ENCODE measurements around the gene NUTM2F. TPM values are rescaled to one million over a fixed set of nuclear protein-coding genes. Genes with fewer than 3 reads are reported as not detected.
"Not testable (repeated sequence)": the region's sequence is repeated elsewhere in the genome, so short reads cannot be mapped to it uniquely, and the experiment has no call there.

The NUTM2F gene
- total RNA-seq, 2 donors from 2014 or later, result not detected

DNA sequence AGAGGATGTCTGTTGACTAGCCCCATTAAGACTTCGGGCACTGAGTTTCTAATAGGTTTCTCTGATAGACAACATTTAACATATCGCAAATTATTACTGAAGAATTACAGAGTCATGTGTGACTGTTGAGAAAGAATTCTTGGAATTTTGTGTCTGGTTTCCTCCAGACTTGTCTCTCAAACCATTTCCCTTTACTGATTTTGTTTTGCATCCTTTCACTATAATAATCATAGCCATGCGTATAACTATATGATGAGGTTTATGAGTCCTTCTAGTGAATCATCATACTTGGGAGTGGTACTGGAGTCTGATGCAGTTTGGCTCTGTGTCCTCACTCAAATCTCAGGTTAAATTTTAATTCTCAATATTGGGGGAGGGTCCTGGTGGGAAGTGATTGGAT lies 42.3 kb downstream of the NUTM2F start:
- Histone ChIP-seq H3K27me3 (no peaks in the 10 kb centered on the region), H3K27ac (no peak overlapping the region), H3K36me3 (no peaks in the 10 kb centered on the region), H3K4me3 (no peak overlapping the region), H3K9me3 (no peaks in the 10 kb centered on the region), H3K4me1 (no peaks in the 10 kb centered on the region)
- no peak for DNase-seq (ENCODE audit: low spot score)
- TF ChIP-seq, protein P1, sequence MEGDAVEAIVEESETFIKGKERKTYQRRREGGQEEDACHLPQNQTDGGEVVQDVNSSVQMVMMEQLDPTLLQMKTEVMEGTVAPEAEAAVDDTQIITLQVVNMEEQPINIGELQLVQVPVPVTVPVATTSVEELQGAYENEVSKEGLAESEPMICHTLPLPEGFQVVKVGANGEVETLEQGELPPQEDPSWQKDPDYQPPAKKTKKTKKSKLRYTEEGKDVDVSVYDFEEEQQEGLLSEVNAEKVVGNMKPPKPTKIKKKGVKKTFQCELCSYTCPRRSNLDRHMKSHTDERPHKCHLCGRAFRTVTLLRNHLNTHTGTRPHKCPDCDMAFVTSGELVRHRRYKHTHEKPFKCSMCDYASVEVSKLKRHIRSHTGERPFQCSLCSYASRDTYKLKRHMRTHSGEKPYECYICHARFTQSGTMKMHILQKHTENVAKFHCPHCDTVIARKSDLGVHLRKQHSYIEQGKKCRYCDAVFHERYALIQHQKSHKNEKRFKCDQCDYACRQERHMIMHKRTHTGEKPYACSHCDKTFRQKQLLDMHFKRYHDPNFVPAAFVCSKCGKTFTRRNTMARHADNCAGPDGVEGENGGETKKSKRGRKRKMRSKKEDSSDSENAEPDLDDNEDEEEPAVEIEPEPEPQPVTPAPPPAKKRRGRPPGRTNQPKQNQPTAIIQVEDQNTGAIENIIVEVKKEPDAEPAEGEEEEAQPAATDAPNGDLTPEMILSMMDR (IDR thresholded peaks at IDR 0.05), result no peak

DNA sequence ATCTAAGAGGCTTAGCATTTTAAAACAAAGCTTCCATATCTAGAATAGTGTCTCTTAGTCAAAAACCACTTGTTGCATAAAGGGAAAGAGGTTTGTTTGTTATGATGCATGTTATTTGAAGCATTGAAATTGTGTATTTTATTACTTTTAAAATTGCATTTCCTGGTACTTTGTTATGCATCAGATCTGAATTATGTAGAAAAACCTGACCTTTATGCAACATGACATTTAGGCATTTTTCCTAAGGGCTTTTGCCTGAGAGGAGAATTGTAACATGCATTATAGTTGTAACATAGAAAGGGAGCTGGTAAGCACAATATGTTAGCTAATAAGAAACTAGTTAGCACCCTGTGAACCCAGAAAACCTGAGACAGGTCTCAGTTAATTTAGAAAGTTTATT lies 47.3 kb downstream of the NUTM2F start:
- TF ChIP-seq, protein P1 (IDR thresholded peaks at IDR 0.05), result no peak
- Histone ChIP-seq H3K4me1 (no peaks in the 10 kb centered on the region), H3K27ac (no peak overlapping the region), H3K36me3 (peaks cover 18% of the 10 kb centered on the region), H3K9me3 (no peaks in the 10 kb centered on the region), H3K27me3 (no peaks in the 10 kb centered on the region), H3K4me3 (no peak overlapping the region)
- no peak for DNase-seq (ENCODE audit: low spot score)

- peaks cover 18% of the 10 kb centered on the region for H3K36me3 ChIP-seq
- TF ChIP-seq, protein P1 (IDR thresholded peaks at IDR 0.05), result no peak
- no peaks in the 10 kb centered on the region for H3K4me1 ChIP-seq
- no peak overlapping the region for H3K27ac ChIP-seq
- no peak overlapping the region for H3K4me3 ChIP-seq
- no peaks in the 10 kb centered on the region for H3K27me3 ChIP-seq
- H3K9me3 ChIP-seq, result no peaks in the 10 kb centered on the region
- no peak for DNase-seq (ENCODE audit: low spot score)
Measured at GRCh38 chr9:94280409-94280989, 47.9 kb downstream of the NUTM2F start.

DNA sequence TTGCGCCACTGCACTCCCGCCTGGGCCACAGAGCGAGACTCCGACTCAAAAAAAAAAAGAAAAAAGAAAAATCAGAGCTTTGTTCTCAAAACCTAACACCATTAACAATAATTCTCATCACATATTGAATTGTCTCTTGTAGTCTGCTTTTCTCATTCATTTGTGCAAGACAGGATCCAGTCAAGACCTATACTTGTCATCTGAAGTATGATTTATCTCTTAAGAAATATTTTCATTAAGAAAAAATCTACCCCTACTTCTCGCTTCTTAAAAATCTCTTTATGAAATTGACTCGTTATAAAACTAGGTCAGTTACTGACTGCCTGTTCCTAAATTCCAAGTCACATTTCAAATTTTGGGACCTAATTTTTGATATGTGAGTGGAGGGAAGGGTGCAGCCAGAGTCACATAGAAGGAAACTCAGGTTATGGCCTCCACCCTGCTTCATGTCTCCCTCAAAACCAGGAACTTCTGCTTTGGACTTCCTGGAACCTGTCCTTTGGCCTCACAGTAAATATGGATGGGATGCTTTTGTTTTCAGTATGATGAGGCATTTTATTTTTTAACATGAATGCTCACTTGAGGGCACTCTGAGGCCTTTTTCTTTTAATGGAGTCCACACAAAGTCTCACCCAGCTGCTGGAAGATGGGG lies 50.4 kb downstream of the NUTM2F start:
- Histone ChIP-seq H3K4me1 (no peaks in the 10 kb centered on the region), H3K36me3 (peaks cover 18% of the 10 kb centered on the region), H3K9me3 (no peaks in the 10 kb centered on the region), H3K27me3 (no peaks in the 10 kb centered on the region), H3K4me3 (no peak overlapping the region), H3K27ac (no peak overlapping the region)
- no peak for DNase-seq (ENCODE audit: low spot score)
- TF ChIP-seq, protein P1 (IDR thresholded peaks at IDR 0.05), result no peak

- H3K4me3 ChIP-seq; H3K9me3 ChIP-seq; DNase-seq (ENCODE audit: low spot score); H3K27me3 ChIP-seq; H3K4me1 ChIP-seq; H3K27ac ChIP-seq: not testable (repeated sequence)
- peaks cover 18% of the 10 kb centered on the region for H3K36me3 ChIP-seq
Measured at GRCh38 chr9:94277029-94277428, 51.4 kb downstream of the NUTM2F start.

DNA sequence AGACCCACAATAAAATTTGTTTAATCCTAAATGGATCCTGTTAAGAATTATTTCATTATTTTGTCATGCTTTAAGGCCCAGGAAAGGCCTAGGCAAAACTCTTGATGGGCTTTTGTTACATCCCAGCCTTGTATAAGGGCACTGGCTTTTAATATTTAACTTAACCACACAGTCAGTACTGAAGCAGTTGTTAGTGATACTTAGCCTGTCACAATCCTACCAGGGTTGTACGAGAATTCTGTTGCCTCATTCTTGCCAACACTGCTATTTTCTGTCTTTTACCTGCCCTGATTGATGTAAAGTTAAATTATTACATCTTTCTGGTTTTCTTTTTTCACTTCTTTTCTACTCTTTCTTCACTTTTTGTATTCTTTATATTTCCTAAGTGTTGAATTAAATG lies 58.4 kb downstream of the NUTM2F start:
- H3K9me3 ChIP-seq, result no peaks in the 10 kb centered on the region

More for the DNA sequence above, 58.4 kb downstream of the NUTM2F start:
- Histone ChIP-seq H3K36me3 (no peaks in the 10 kb centered on the region), H3K27me3 (no peaks in the 10 kb centered on the region), H3K4me3 (no peak overlapping the region), H3K27ac (no peak overlapping the region), H3K4me1 (peaks cover 0 to 9% of the 10 kb centered on the region in 2 donors)
- TF ChIP-seq, protein P1 (IDR thresholded peaks at IDR 0.05), result no peak
- DNase-seq (ENCODE audit: low spot score), result no peak
